GM21825 (cell line): ENCODE measurements around the gene PPFIA3.
"Not testable (repeated sequence)": the region's sequence is repeated elsewhere in the genome, so short reads cannot be mapped to it uniquely, and the experiment has no call there.

Experiments
- ATAC-seq: cut with Tn5 transposase; IDR thresholded peaks from one replicate; pipeline ENCODE4 v1.9.1; 2021; ENCODE audit warnings: mild to moderate bottlenecking, moderate library complexity; ENCODE audit not compliant: unreplicated experiment

The PPFIA3 gene

DNA sequence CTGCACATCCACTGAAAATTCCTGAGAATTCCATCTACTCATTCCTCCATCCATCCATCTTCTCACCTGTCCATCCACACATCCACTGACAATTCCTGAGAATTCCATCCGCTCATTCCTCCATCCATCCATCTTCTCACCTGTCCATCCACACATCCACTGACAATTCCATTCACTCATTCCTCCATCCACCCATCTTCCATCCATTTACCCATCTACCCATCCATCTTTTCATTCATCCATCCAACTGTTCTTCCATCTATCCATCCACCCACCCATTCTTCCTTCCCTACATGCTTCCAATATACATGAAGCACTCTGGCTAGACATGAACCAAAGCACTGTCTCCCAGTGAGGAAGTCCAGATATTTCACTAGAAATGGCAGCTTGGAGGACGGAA lies 53.9 kb downstream of the PPFIA3 start:
- no peak for ATAC-seq

- ATAC-seq: no peak
Observed at GRCh38 chr19:49180659-49181058, 61.3 kb downstream of the PPFIA3 start.

GRCh38 chr19:49182010-49182847 lies 62.9 kb downstream of the PPFIA3 start:
- not testable (repeated sequence) for ATAC-seq

GRCh38 chr19:49182848-49183375 lies 63.6 kb downstream of the PPFIA3 start:
- ATAC-seq: no peak

GRCh38 chr19:49186108-49186507 lies 66.8 kb downstream of the PPFIA3 start:
- ATAC-seq: no peak

- ATAC-seq: no peak
Observed at GRCh38 chr19:49188626-49189200, 69.4 kb downstream of the PPFIA3 start.

- ATAC-seq: no peak
Observed at GRCh38 chr19:49189259-49189658, 69.9 kb downstream of the PPFIA3 start.

GRCh38 chr19:49190781-49191180 lies 71.4 kb downstream of the PPFIA3 start:
- no peak for ATAC-seq

GRCh38 chr19:49193822-49194394 lies 74.6 kb downstream of the PPFIA3 start:
- no peak for ATAC-seq

- ATAC-seq: no peak
Observed at GRCh38 chr19:49194408-49194807, 75.1 kb downstream of the PPFIA3 start.

GRCh38 chr19:49196527-49197240 lies 77.3 kb downstream of the PPFIA3 start:
- no peak for ATAC-seq

DNA sequence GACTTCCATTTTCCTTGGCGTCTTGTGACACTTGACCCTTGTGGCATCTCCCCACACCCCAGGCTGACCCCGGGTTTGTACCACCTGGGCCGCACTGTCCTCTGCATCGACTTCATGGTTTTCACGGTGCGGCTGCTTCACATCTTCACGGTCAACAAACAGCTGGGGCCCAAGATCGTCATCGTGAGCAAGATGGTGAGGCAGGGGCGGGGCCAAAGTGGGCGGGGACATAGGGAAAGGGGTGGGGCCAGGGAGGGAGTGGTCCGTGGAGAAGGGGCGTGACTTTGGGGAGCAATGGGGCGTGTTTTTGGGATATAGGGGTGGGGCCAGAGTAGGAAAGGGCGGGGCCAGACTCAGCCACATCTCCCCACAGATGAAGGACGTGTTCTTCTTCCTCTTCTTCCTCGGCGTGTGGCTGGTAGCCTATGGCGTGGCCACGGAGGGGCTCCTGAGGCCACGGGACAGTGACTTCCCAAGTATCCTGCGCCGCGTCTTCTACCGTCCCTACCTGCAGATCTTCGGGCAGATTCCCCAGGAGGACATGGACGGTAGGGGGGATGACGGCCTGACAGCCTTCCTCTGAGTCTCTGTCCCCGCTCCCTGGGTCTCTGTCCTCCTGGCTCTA lies 81.0 kb downstream of the PPFIA3 start:
- ATAC-seq: no peak
